ENCODE measurements around the gene NACC1.

- TF ChIP-seq CTCF (conservative IDR thresholded peaks at IDR 0.05) (no peak), EZH2 (IDR thresholded peaks at IDR 0.05; ENCODE audit: low read depth) (no peak)
Measured at GRCh38 chr19:13094771-13095392, 23.2 kb upstream of the NACC1 start.
